ENCODE results near the gene LSMEM2. TPM values are rescaled to one million over a fixed set of nuclear protein-coding genes. Genes with fewer than 3 reads are reported as not detected.
A peak's percentile ranks its signal among the peaks of the same experiment; 100 is the strongest.
"Not testable (repeated sequence)": the region's sequence is repeated elsewhere in the genome, so short reads cannot be mapped to it uniquely, and the experiment has no call there.

LSMEM2 gene
- polyA plus RNA-seq, 6 donors from 2014 or later = 0.19 TPM; not detected in 5

- no peaks in the 10 kb centered on the region for H3K9me3 Mint-ChIP-seq
- no peak for ATAC-seq (ENCODE audit: low read depth in 2 of 2)
- H3K36me3 Mint-ChIP-seq = no peaks in the 10 kb centered on the region
- DNase-seq = no peak
- H3K27me3 Mint-ChIP-seq = peaks cover 31 to 63% (median 31%) of the 10 kb centered on the region in 3 donors
- no peak overlapping the region for H3K27ac Mint-ChIP-seq
- peak overlapping the region in 1 of 8 donors; percentile 15 for H3K4me3 Mint-ChIP-seq
- peaks cover 19 to 29% (median 25%) of the 10 kb centered on the region in 3 donors for H3K4me1 Mint-ChIP-seq
Observed at GRCh38 chr3:50271314-50271936, 7.5 kb upstream of the LSMEM2 start.

- Mint-ChIP-seq H3K27me3 (peaks cover 31 to 61% (median 32%) of the 10 kb centered on the region in 3 donors), H3K27ac (peak overlapping the region in 1 of 6 donors; percentile 84), H3K4me1 (peaks cover 19 to 29% (median 25%) of the 10 kb centered on the region in 3 donors), H3K4me3 (peak overlapping the region in 2 of 8 donors; percentile 56 to 84)
- not testable (repeated sequence) for DNase-seq; H3K36me3 Mint-ChIP-seq; H3K9me3 Mint-ChIP-seq; ATAC-seq (ENCODE audit: low read depth in 2 of 2)
Observed at GRCh38 chr3:50272538-50272910, 6.4 kb upstream of the LSMEM2 start.

GRCh38 chr3:50272911-50273688, 5.8 kb upstream of the LSMEM2 start:
- Mint-ChIP-seq H3K36me3 (no peaks in the 10 kb centered on the region), H3K27me3 (peaks cover 36 to 67% (median 37%) of the 10 kb centered on the region in 3 donors), H3K27ac (peak overlapping the region; percentile 67 to 92 (median 87)), H3K9me3 (no peaks in the 10 kb centered on the region), H3K4me3 (peak overlapping the region; percentile 56 to 87 (median 80)), H3K4me1 (peaks cover 19 to 29% (median 25%) of the 10 kb centered on the region in 3 donors)
- ATAC-seq (ENCODE audit: low read depth in 2 of 2) (peak; percentile 88 to 91), DNase-seq (peak; percentile 83)

DNA sequence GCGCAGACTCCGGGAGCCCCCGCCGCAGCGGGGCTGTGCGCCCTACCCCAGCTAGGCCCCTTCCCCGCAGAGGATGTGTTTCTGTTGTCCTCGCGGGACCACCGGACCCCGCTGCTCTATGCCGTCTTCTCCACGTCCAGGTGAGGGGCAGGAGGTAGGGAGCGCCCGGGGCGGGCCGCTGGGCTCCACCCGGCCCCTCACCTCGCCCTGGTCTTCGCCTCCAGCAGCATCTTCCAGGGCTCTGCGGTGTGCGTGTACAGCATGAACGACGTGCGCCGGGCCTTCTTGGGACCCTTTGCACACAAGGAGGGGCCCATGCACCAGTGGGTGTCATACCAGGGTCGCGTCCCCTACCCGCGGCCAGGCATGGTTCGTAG, 5.2 kb upstream of the LSMEM2 start:
- H3K36me3 Mint-ChIP-seq = no peaks in the 10 kb centered on the region
- H3K4me3 Mint-ChIP-seq = peak overlapping the region in 1 of 8 donors; percentile 65
- H3K27me3 Mint-ChIP-seq = peaks cover 35 to 65% (median 41%) of the 10 kb centered on the region in 3 donors
- DNase-seq (no peak), ATAC-seq (ENCODE audit: low read depth in 2 of 2) (no peak)
- no peak overlapping the region for H3K27ac Mint-ChIP-seq
- peaks cover 19 to 29% (median 25%) of the 10 kb centered on the region in 3 donors for H3K4me1 Mint-ChIP-seq
- no peaks in the 10 kb centered on the region for H3K9me3 Mint-ChIP-seq

DNA sequence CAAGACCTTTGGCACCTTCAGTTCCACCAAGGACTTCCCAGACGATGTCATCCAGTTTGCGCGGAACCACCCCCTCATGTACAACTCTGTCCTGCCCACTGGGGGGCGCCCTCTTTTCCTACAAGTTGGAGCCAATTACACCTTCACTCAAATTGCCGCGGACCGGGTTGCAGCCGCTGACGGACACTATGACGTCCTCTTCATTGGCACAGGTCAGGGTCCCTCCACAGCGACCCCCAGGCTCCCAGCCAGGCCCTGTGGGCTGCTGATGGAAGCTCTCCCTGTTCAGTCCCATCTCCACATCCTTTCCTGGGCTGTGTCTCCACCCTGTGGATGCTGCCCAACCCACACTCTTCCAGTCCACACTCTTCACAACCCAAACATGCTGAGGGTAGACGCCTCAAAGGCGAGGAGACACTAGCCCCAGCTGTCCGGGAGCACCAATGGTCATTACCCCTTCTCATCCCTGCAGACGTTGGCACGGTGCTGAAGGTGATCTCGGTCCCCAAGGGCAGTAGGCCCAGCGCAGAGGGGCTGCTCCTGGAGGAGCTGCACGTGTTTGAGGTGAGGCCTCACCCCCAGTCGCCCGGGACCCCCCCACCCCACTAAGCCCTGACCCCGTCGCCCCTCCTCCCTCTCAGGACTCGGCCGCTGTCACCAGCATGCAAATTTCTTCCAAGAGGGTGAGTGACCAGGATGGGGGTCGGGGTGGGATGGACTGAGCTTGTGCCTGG, 4.3 kb upstream of the LSMEM2 start:
- peaks cover 35 to 59% (median 41%) of the 10 kb centered on the region in 3 donors for H3K27me3 Mint-ChIP-seq
- H3K36me3 Mint-ChIP-seq = no peaks in the 10 kb centered on the region

DNA sequence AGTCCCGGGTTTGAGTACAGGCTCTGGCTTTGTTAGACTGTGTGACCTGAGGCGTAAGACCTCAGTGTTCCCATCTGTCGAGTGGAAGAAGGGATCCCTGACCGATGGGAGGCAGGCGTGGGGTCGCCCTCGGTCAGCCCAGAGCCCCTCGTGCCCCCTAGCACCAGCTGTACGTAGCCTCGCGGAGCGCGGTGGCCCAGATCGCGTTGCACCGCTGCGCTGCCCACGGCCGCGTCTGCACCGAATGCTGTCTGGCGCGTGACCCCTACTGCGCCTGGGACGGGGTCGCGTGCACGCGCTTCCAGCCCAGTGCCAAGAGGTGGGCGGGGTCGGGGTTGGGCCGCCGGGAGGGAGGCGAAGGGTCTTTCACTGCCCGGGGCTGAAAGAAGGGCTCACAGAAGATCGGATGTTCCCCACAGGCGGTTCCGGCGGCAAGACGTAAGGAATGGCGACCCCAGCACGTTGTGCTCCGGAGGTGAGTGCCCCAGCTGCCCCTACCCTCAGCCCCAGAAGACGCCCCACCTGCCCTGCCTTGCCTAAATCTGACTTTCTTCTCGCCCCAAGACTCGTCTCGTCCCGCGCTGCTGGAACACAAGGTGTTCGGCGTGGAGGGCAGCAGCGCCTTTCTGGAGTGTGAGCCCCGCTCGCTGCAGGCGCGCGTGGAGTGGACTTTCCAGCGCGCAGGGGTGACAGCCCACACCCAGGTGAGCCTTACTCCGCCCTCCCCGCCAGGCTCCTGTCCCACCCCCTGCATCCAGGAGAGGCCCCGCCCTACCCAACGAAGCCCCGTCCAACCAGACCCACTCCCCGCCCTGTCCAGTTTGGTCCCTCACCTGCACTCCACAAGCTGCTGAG, 3.5 kb upstream of the LSMEM2 start:
- ATAC-seq (ENCODE audit: low read depth in 2 of 2) (no peak), DNase-seq (no peak)
- Mint-ChIP-seq H3K4me3 (peak overlapping the region in 6 of 8 donors; percentile 26 to 69 (median 50)), H3K27me3 (peaks cover 35 to 57% (median 41%) of the 10 kb centered on the region in 3 donors), H3K9me3 (no peaks in the 10 kb centered on the region), H3K27ac (peak overlapping the region in 3 of 6 donors; percentile 7 to 59 (median 52)), H3K4me1 (peaks cover 19 to 29% (median 25%) of the 10 kb centered on the region in 3 donors), H3K36me3 (no peaks in the 10 kb centered on the region)

More for the DNA sequence above, 4.3 kb upstream of the LSMEM2 start:
- H3K4me3 Mint-ChIP-seq = peak overlapping the region in 7 of 8 donors; percentile 29 to 91 (median 65)
- H3K27ac Mint-ChIP-seq = peak overlapping the region; percentile 40 to 95 (median 78)
- peak; percentile 20 to 32 for ATAC-seq (ENCODE audit: low read depth in 2 of 2)
- H3K4me1 Mint-ChIP-seq = peaks cover 19 to 29% (median 25%) of the 10 kb centered on the region in 3 donors
- DNase-seq = peak; percentile 67
- H3K9me3 Mint-ChIP-seq = no peaks in the 10 kb centered on the region

DNA sequence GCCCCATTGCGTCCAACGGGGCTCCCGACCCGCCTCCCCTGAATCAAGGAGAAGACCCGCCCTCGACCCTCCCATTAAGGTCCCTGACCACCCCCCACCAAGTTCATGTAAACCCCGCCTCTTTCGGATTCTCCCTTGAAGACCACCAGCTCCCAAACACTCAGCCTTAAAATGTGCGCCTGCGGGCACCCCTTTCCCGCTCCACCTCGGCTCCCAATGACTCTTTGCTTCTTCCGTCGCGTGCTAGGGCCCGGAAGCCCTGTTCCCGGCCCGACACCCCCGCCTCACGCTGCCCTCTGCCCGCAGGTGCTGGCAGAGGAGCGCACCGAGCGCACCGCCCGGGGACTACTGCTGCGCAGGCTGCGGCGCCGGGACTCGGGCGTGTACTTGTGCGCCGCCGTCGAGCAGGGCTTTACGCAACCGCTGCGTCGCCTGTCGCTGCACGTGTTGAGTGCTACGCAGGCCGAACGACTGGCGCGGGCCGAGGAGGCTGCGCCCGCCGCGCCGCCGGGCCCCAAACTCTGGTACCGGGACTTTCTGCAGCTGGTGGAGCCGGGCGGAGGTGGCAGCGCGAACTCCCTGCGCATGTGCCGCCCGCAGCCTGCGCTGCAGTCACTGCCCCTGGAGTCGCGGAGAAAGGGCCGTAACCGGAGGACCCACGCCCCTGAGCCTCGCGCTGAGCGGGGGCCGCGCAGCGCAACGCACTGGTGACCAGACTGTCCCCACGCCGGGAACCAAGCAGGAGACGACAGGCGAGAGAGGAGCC, 2.7 kb upstream of the LSMEM2 start:
- Mint-ChIP-seq H3K9me3 (no peaks in the 10 kb centered on the region), H3K4me1 (peaks cover 19 to 29% (median 25%) of the 10 kb centered on the region in 3 donors), H3K36me3 (no peaks in the 10 kb centered on the region), H3K27me3 (peaks cover 35 to 55% (median 41%) of the 10 kb centered on the region in 3 donors), H3K4me3 (peak overlapping the region in 6 of 8 donors; percentile 26 to 69 (median 50)), H3K27ac (peak overlapping the region in 1 of 6 donors; percentile 59)
- DNase-seq (no peak), ATAC-seq (ENCODE audit: low read depth in 2 of 2) (peak in 1 of 2 donors; percentile 10)

DNA sequence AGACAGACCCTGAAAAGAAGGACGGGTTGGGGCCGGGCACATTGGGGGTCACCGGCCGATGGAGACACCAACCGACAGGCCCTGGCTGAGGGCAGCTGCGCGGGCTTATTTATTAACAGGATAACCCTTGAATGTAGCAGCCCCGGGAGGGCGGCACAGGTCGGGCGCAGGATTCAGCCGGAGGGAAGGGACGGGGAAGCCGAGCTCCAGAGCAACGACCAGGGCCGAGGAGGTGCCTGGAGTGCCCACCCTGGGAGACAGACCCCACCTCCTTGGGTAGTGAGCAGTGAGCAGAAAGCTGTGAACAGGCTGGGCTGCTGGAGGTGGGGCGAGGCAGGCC, 2.2 kb upstream of the LSMEM2 start:
- no peaks in the 10 kb centered on the region for H3K9me3 Mint-ChIP-seq
- no peaks in the 10 kb centered on the region for H3K36me3 Mint-ChIP-seq
- H3K27ac Mint-ChIP-seq = no peak overlapping the region
- H3K4me1 Mint-ChIP-seq = peaks cover 19 to 29% (median 25%) of the 10 kb centered on the region in 3 donors
- no peak for DNase-seq
- H3K4me3 Mint-ChIP-seq = peak overlapping the region in 1 of 8 donors; percentile 53
- H3K27me3 Mint-ChIP-seq = peaks cover 35 to 49% (median 41%) of the 10 kb centered on the region in 3 donors
- ATAC-seq (ENCODE audit: low read depth in 2 of 2) = no peak

DNA sequence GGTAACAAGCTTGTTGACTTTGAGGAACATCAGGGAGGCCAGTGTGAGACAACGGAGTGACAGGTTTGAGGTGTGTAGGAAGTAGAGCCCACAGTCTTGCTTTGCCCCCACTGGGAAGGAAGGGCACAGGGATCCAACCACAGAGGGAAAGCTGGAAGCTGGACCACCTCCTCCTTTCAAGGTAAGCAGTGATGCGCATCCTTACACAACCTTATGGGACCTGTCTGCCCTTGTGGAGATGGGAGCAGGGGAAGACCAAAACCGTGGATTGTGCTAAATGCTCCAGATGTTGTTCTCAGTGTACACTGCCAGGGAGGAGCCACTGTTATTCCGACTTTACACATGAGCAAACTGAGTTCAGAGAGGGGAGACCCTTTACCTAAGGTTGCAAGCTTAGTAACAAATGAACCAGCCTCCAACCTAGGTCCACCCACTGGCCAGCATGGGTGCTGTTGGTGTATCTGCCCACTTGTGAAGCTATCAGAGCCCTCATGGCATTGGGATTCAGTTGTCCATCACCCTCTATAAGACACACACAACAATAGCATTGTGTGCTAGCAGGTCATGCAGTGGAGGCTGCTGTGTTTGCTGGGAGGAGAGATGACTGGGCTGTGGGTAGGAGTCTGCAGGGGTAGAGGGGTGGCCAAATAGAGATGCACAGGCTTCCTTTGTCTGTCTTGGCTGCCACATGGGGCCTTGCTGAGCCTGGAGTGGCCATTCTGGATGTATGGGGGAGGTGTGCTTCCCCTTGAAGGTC, 586 bp upstream of the LSMEM2 start:
- Mint-ChIP-seq H3K4me1 (peaks cover 15 to 22% (median 19%) of the 10 kb centered on the region in 3 donors), H3K9me3 (no peaks in the 10 kb centered on the region), H3K4me3 (no peak overlapping the region), H3K27me3 (peaks cover 30 to 40% (median 34%) of the 10 kb centered on the region in 3 donors), H3K36me3 (no peaks in the 10 kb centered on the region), H3K27ac (no peak overlapping the region)
- ATAC-seq (ENCODE audit: low read depth in 2 of 2) = no peak
- no peak for DNase-seq

DNA sequence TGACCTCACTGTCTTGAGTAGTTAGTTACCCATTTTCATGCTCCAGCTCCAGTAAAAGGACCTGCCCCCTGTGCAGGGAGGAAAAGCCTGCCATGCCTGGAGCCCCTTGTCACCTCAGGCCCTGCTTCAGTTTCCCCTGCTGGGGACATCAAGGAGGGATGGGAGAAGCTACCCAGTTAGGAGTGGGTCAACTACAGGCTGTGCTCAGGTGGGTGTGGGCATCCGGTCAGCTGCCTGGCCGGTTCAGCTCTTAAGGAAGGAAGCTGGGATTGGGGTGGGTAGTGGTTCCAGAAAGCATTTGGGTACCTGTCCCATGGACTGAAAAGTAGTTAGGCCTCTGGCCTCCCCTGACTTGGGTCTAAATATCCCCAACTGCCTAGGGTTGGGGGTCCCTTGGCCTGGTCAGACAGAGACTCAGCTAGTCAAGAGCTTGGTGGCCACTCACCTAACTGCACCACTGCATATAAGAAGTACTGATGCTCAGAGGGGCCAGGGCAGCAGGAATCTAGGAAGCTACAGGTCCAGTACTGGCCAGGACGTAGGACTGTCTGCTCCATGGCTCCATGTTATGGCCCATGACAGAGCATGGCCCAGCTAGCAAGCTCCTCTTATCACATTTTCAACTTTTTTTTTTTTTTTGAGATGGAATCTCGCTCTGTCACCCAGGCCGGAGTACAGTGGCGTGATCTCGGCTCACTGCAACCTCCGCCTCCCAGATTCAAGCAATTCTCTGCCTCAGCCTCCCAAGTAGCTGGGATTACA, 549 bp downstream of the LSMEM2 start:
- peaks cover 25 to 34% (median 27%) of the 10 kb centered on the region in 3 donors for H3K27me3 Mint-ChIP-seq
- no peak for ATAC-seq (ENCODE audit: low read depth in 2 of 2)
- H3K9me3 Mint-ChIP-seq = no peaks in the 10 kb centered on the region
- H3K27ac Mint-ChIP-seq = no peak overlapping the region
- no peaks in the 10 kb centered on the region for H3K36me3 Mint-ChIP-seq
- no peak for DNase-seq
- H3K4me3 Mint-ChIP-seq = no peak overlapping the region
- H3K4me1 Mint-ChIP-seq = peaks cover 11 to 15% (median 14%) of the 10 kb centered on the region in 3 donors

- ATAC-seq (ENCODE audit: low read depth in 2 of 2); DNase-seq; H3K36me3 Mint-ChIP-seq; H3K27me3 Mint-ChIP-seq; H3K4me1 Mint-ChIP-seq; H3K27ac Mint-ChIP-seq; H3K9me3 Mint-ChIP-seq: not testable (repeated sequence)
- H3K4me3 Mint-ChIP-seq = peak overlapping the region in 1 of 8 donors; percentile 18
Observed at GRCh38 chr3:50284121-50284520, 5.2 kb downstream of the LSMEM2 start.

Measured in naive B cell (primary cell).